ENCODE data around the gene GNB1. TPM values are rescaled to one million over a fixed set of nuclear protein-coding genes. Genes with fewer than 3 reads are reported as not detected.

Gene GNB1
- total and polyA plus RNA-seq, 9 of the 15 experiments (the other 6 are each of a cell fraction or from before 2014, with no cell fraction given), result 34.3 to 388 (median 114) TPM

- TF ChIP-seq, protein P1, sequence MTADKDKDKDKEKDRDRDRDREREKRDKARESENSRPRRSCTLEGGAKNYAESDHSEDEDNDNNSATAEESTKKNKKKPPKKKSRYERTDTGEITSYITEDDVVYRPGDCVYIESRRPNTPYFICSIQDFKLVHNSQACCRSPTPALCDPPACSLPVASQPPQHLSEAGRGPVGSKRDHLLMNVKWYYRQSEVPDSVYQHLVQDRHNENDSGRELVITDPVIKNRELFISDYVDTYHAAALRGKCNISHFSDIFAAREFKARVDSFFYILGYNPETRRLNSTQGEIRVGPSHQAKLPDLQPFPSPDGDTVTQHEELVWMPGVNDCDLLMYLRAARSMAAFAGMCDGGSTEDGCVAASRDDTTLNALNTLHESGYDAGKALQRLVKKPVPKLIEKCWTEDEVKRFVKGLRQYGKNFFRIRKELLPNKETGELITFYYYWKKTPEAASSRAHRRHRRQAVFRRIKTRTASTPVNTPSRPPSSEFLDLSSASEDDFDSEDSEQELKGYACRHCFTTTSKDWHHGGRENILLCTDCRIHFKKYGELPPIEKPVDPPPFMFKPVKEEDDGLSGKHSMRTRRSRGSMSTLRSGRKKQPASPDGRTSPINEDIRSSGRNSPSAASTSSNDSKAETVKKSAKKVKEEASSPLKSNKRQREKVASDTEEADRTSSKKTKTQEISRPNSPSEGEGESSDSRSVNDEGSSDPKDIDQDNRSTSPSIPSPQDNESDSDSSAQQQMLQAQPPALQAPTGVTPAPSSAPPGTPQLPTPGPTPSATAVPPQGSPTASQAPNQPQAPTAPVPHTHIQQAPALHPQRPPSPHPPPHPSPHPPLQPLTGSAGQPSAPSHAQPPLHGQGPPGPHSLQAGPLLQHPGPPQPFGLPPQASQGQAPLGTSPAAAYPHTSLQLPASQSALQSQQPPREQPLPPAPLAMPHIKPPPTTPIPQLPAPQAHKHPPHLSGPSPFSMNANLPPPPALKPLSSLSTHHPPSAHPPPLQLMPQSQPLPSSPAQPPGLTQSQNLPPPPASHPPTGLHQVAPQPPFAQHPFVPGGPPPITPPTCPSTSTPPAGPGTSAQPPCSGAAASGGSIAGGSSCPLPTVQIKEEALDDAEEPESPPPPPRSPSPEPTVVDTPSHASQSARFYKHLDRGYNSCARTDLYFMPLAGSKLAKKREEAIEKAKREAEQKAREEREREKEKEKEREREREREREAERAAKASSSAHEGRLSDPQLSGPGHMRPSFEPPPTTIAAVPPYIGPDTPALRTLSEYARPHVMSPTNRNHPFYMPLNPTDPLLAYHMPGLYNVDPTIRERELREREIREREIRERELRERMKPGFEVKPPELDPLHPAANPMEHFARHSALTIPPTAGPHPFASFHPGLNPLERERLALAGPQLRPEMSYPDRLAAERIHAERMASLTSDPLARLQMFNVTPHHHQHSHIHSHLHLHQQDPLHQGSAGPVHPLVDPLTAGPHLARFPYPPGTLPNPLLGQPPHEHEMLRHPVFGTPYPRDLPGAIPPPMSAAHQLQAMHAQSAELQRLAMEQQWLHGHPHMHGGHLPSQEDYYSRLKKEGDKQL (CRISPR knock-in tag; IDR thresholded peaks at IDR 0.05; ENCODE audit: borderline replicate concordance), result no peak
- TF ChIP-seq, protein P2, sequence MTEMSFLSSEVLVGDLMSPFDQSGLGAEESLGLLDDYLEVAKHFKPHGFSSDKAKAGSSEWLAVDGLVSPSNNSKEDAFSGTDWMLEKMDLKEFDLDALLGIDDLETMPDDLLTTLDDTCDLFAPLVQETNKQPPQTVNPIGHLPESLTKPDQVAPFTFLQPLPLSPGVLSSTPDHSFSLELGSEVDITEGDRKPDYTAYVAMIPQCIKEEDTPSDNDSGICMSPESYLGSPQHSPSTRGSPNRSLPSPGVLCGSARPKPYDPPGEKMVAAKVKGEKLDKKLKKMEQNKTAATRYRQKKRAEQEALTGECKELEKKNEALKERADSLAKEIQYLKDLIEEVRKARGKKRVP (CRISPR knock-in tag; IDR thresholded peaks at IDR 0.05), result no peak
- TF ChIP-seq ZNF232 (CRISPR knock-in tag; IDR thresholded peaks at IDR 0.05), result no peak
- TF ChIP-seq ZNF561 (CRISPR knock-in tag; conservative IDR thresholded peaks at IDR 0.05), result no peak
- no peak for TF ChIP-seq RBM17 (IDR thresholded peaks at IDR 0.05; ENCODE audit: borderline replicate concordance, low read depth, low read length)
- no peak for TF ChIP-seq SAP30 (IDR thresholded peaks at IDR 0.05; ENCODE audit: borderline replicate concordance, insufficient read depth, low read depth, low read length, poor library complexity, severe bottlenecking)
- no peak for TF ChIP-seq EWSR1 (IDR thresholded peaks at IDR 0.05; ENCODE audit: borderline replicate concordance, low read depth, partially characterized antibody)
- TF ChIP-seq ZBTB43 (CRISPR knock-in tag; IDR thresholded peaks at IDR 0.05), result no peak
- no peak for TF ChIP-seq CBX2 (IDR thresholded peaks at IDR 0.05; ENCODE audit: insufficient read depth, low read length, poor library complexity, severe bottlenecking)
- TF ChIP-seq, protein P3, sequence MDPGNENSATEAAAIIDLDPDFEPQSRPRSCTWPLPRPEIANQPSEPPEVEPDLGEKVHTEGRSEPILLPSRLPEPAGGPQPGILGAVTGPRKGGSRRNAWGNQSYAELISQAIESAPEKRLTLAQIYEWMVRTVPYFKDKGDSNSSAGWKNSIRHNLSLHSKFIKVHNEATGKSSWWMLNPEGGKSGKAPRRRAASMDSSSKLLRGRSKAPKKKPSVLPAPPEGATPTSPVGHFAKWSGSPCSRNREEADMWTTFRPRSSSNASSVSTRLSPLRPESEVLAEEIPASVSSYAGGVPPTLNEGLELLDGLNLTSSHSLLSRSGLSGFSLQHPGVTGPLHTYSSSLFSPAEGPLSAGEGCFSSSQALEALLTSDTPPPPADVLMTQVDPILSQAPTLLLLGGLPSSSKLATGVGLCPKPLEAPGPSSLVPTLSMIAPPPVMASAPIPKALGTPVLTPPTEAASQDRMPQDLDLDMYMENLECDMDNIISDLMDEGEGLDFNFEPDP (CRISPR knock-in tag; IDR thresholded peaks at IDR 0.05), result no peak
- TF ChIP-seq YBX1 (IDR thresholded peaks at IDR 0.05), result no peak
- TF ChIP-seq ZNF197 (CRISPR knock-in tag; IDR thresholded peaks at IDR 0.05; ENCODE audit: low read depth), result no peak
- TF ChIP-seq, protein P4, sequence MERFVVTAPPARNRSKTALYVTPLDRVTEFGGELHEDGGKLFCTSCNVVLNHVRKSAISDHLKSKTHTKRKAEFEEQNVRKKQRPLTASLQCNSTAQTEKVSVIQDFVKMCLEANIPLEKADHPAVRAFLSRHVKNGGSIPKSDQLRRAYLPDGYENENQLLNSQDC (CRISPR knock-in tag; IDR thresholded peaks at IDR 0.05), result no peak
- no peak for TF ChIP-seq MCM5 (IDR thresholded peaks at IDR 0.05; ENCODE audit: low read depth)
- no peak for TF ChIP-seq CSDE1 (IDR thresholded peaks at IDR 0.05)
Observed at GRCh38 chr1:1906185-1907097, 15.6 kb upstream of the GNB1 start (continued).
